Measurements from ENCODE around the gene GAPT. TPM values are rescaled to one million over a fixed set of nuclear protein-coding genes. Genes with fewer than 3 reads are reported as not detected.

The GAPT gene
- polyA plus RNA-seq, 2 of the 4 experiments (the other 2 are of a cell fraction), result not detected

GRCh38 chr5:58505502-58505901 is 14.3 kb downstream of the GAPT start:
- Histone ChIP-seq H3K27ac (no peak overlapping the region), H3K4me3 (no peak overlapping the region), H3K4me2 (no peak overlapping the region), H3K9me3 (no peaks in the 10 kb centered on the region), H3K4me1 (no peaks in the 10 kb centered on the region)
- ATAC-seq, result no peak
- 10% methylated on average over 3 of the region's 3 CpGs for WGBS (ENCODE audit: missing lambda C conversion rate)
- no peak for FAIRE-seq
- no peak for DNase-seq (ENCODE audit: low read depth in 1 of 2, low spot score in 1 of 2)
- no peak for TF ChIP-seq HEYL (CRISPR knock-in tag; IDR thresholded peaks at IDR 0.05)
- no peak for TF ChIP-seq EHF (CRISPR knock-in tag; IDR thresholded peaks at IDR 0.05)
- no peak for TF ChIP-seq ESRRA (IDR thresholded peaks at IDR 0.05; ENCODE audit: borderline replicate concordance, low read length)
- no peak for TF ChIP-seq SMC3 (IDR thresholded peaks at IDR 0.05)
- no peak for TF ChIP-seq EP300 (IDR thresholded peaks at IDR 0.05)
- TF ChIP-seq ZFP36 (IDR thresholded peaks at IDR 0.05; ENCODE audit: borderline replicate concordance, partially characterized antibody), result no peak
- TF ChIP-seq KDM5A (IDR thresholded peaks at IDR 0.05), result no peak
- no peak for TF ChIP-seq ATOH8 (CRISPR knock-in tag; IDR thresholded peaks at IDR 0.05; ENCODE audit: low read depth)
- TF ChIP-seq MAFK (IDR thresholded peaks at IDR 0.05; ENCODE audit: partially characterized antibody), result no peak
- no peak for TF ChIP-seq FOXS1 (CRISPR knock-in tag; IDR thresholded peaks at IDR 0.05)
- TF ChIP-seq CHD4 (IDR thresholded peaks at IDR 0.05; ENCODE audit: borderline replicate concordance), result no peak
- TF ChIP-seq CEBPB (IDR thresholded peaks at IDR 0.05), result no peak
- no peak for TF ChIP-seq JUN (IDR thresholded peaks at IDR 0.05)
- TF ChIP-seq RCOR1 (IDR thresholded peaks at IDR 0.05; ENCODE audit: low read depth, low read length), result no peak
- TF ChIP-seq, protein P1, sequence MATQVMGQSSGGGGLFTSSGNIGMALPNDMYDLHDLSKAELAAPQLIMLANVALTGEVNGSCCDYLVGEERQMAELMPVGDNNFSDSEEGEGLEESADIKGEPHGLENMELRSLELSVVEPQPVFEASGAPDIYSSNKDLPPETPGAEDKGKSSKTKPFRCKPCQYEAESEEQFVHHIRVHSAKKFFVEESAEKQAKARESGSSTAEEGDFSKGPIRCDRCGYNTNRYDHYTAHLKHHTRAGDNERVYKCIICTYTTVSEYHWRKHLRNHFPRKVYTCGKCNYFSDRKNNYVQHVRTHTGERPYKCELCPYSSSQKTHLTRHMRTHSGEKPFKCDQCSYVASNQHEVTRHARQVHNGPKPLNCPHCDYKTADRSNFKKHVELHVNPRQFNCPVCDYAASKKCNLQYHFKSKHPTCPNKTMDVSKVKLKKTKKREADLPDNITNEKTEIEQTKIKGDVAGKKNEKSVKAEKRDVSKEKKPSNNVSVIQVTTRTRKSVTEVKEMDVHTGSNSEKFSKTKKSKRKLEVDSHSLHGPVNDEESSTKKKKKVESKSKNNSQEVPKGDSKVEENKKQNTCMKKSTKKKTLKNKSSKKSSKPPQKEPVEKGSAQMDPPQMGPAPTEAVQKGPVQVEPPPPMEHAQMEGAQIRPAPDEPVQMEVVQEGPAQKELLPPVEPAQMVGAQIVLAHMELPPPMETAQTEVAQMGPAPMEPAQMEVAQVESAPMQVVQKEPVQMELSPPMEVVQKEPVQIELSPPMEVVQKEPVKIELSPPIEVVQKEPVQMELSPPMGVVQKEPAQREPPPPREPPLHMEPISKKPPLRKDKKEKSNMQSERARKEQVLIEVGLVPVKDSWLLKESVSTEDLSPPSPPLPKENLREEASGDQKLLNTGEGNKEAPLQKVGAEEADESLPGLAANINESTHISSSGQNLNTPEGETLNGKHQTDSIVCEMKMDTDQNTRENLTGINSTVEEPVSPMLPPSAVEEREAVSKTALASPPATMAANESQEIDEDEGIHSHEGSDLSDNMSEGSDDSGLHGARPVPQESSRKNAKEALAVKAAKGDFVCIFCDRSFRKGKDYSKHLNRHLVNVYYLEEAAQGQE (IDR thresholded peaks at IDR 0.05), result no peak
- no peak for TF ChIP-seq HES2 (IDR thresholded peaks at IDR 0.05)
- TF ChIP-seq, protein P2, sequence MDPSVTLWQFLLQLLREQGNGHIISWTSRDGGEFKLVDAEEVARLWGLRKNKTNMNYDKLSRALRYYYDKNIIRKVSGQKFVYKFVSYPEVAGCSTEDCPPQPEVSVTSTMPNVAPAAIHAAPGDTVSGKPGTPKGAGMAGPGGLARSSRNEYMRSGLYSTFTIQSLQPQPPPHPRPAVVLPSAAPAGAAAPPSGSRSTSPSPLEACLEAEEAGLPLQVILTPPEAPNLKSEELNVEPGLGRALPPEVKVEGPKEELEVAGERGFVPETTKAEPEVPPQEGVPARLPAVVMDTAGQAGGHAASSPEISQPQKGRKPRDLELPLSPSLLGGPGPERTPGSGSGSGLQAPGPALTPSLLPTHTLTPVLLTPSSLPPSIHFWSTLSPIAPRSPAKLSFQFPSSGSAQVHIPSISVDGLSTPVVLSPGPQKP (IDR thresholded peaks at IDR 0.05; ENCODE audit: low read depth, low read length), result no peak
- TF ChIP-seq ZNF302 (CRISPR knock-in tag; IDR thresholded peaks at IDR 0.05), result no peak
- no peak for TF ChIP-seq POLR2AphosphoS2 (conservative IDR thresholded peaks at IDR 0.05; ENCODE audit: low read length)
- ChIA-PET CTCF (interaction anchor here (5.6 to 17.4 kb wide), 2 partner anchors 8 to 345 kb away, joined by 38 to 266 read pairs; no protein-coding TSS in a partner anchor), POLR2A (no interaction called here)

GRCh38 chr5:58505971-58506640 is 14.9 kb downstream of the GAPT start:
- FAIRE-seq (no peak), ATAC-seq (no peak), DNase-seq (ENCODE audit: low read depth in 1 of 2, low spot score in 1 of 2) (no peak)
- 15% methylated on average over 2 of the region's 2 CpGs for WGBS (ENCODE audit: missing lambda C conversion rate)
- H3K9me3 ChIP-seq, result no peaks in the 10 kb centered on the region
- no peak overlapping the region for H3K27ac ChIP-seq
- H3K4me3 ChIP-seq, result no peak overlapping the region
- ChIA-PET CTCF (interaction anchor here (0.7 to 17.4 kb wide), 3 partner anchors 8 to 344 kb away, joined by 3 to 266 read pairs (median 38); no protein-coding TSS in a partner anchor), POLR2A (no interaction called here)
- TF ChIP-seq RAD21 (conservative IDR thresholded peaks at IDR 0.05 in 1 of 2, IDR thresholded peaks at IDR 0.05 in 1 of 2) (no peak), ZC3H11A (IDR thresholded peaks at IDR 0.05) (no peak), EHF (CRISPR knock-in tag; IDR thresholded peaks at IDR 0.05) (no peak), MAZ (IDR thresholded peaks at IDR 0.05; ENCODE audit: borderline replicate concordance, low read depth, low read length) (no peak), MAX (IDR thresholded peaks at IDR 0.05) (no peak), RARB (CRISPR knock-in tag; IDR thresholded peaks at IDR 0.05) (no peak), ESRRA (IDR thresholded peaks at IDR 0.05; ENCODE audit: borderline replicate concordance, low read length) (no peak), KDM5A (IDR thresholded peaks at IDR 0.05) (no peak), NFE2L2 (conservative IDR thresholded peaks at IDR 0.05; ENCODE audit: low read length) (no peak), FOSL2 (IDR thresholded peaks at IDR 0.05) (no peak), FOSL2 (CRISPR knock-in tag; IDR thresholded peaks at IDR 0.05) (no peak), CHD2 (IDR thresholded peaks at IDR 0.05; ENCODE audit: low read length, partially characterized antibody) (no peak), TFCP2L1 (CRISPR knock-in tag; IDR thresholded peaks at IDR 0.05) (no peak), RNF2 (IDR thresholded peaks at IDR 0.05; ENCODE audit: borderline replicate concordance, low read depth) (no peak)
- TF ChIP-seq, protein P3, sequence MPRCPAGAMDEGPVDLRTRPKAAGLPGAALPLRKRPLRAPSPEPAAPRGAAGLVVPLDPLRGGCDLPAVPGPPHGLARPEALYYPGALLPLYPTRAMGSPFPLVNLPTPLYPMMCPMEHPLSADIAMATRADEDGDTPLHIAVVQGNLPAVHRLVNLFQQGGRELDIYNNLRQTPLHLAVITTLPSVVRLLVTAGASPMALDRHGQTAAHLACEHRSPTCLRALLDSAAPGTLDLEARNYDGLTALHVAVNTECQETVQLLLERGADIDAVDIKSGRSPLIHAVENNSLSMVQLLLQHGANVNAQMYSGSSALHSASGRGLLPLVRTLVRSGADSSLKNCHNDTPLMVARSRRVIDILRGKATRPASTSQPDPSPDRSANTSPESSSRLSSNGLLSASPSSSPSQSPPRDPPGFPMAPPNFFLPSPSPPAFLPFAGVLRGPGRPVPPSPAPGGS (IDR thresholded peaks at IDR 0.05), result no peak
- no peaks in the 10 kb centered on the region for H3K4me1 ChIP-seq
- H3K4me2 ChIP-seq, result no peak overlapping the region

Measured in A549 (cell line).